HCT116 (cell line): ENCODE results near the gene GSTO2.
A peak's percentile ranks its signal among the peaks of the same experiment; 100 is the strongest.

Experiments used
- ATF3 ChIP-seq: IDR thresholded peaks from 2 replicates; pipeline ENCODE4 v1.6.1; 2012
- CEBPB ChIP-seq: IDR thresholded peaks from 2 replicates; pipeline ENCODE4 v1.6.1; 2012; ENCODE audit warnings: low read depth
- CTCF ChIP-seq, 3 experiments: fragments of 200-600 bp in 1 of 3; sonication (generic) in 1 of 3; IDR thresholded peaks in 2 of 3; conservative IDR thresholded peaks in 1 of 3; 2 replicates each; pipeline ENCODE4 v1.5.1; 2012 to 2017; ENCODE audit warnings: low read depth in 2 of 3, low read length in 2 of 3, antibody characterized with exemption in 1 of 3, borderline replicate concordance in 1 of 3, control low read depth in 1 of 3, mild to moderate bottlenecking in 1 of 3, mixed read lengths in 1 of 3, mixed run types in 1 of 3, moderate library complexity in 1 of 3; ENCODE audit not compliant: insufficient read depth in 1 of 3
- EZH2 ChIP-seq: fragments of 200-600 bp; sonication (generic); IDR thresholded peaks from 2 replicates; pipeline ENCODE4 v1.6.1; 2017; ENCODE audit warnings: antibody characterized with exemption, mixed run types
- EZH2phosphoT487 ChIP-seq: fragments of 200-600 bp; IDR thresholded peaks from 2 replicates; pipeline ENCODE4 v1.6.1; 2018; ENCODE audit warnings: antibody characterized with exemption, borderline replicate concordance
- MAX ChIP-seq: IDR thresholded peaks from 2 replicates; pipeline ENCODE4 v1.6.1; 2012
- POLR2A ChIP-seq: IDR thresholded peaks from 2 replicates; pipeline ENCODE4 v1.7.0; 2011; ENCODE audit warnings: borderline replicate concordance; ENCODE audit not compliant: insufficient read depth, insufficient read length; ENCODE audit errors: extremely low read depth
- RAD21 ChIP-seq: IDR thresholded peaks from 2 replicates; pipeline ENCODE4 v1.6.1; 2012; ENCODE audit warnings: low read depth, mild to moderate bottlenecking
- SIN3A ChIP-seq: IDR thresholded peaks from 2 replicates; pipeline ENCODE4 v1.6.1; 2012; ENCODE audit warnings: low read depth
- SP1 ChIP-seq: IDR thresholded peaks from 2 replicates; pipeline ENCODE4 v1.6.1; 2012; ENCODE audit warnings: low read depth
- TF ChIP-seq, protein P1 (sequence below): IDR thresholded peaks from 2 replicates; pipeline ENCODE4 v1.6.1; 2012; ENCODE audit warnings: low read depth

GRCh38 chr10:104353325-104354048, 84.5 kb downstream of the GSTO2 start, which contains the start of gene CFAP58:
- TF ChIP-seq SP1 (no peak), CTCF (IDR thresholded peaks at IDR 0.05 in 2 of 3, conservative IDR thresholded peaks at IDR 0.05 in 1 of 3; ENCODE audit: borderline replicate concordance in 1 of 3, insufficient read depth in 1 of 3, low read depth in 2 of 3, low read length in 2 of 3) (peak; percentile 41 to 83 (median 75); a peak in 4 of 6 replicates), MAX (peak; percentile 83), RAD21 (peak; percentile 9; the same call in 1 of the 2 replicates), ATF3 (no peak), CEBPB (no peak), EZH2 (no peak), POLR2A (no peak), SIN3A (no peak), EZH2phosphoT487 (no peak)
- TF ChIP-seq, protein P1, sequence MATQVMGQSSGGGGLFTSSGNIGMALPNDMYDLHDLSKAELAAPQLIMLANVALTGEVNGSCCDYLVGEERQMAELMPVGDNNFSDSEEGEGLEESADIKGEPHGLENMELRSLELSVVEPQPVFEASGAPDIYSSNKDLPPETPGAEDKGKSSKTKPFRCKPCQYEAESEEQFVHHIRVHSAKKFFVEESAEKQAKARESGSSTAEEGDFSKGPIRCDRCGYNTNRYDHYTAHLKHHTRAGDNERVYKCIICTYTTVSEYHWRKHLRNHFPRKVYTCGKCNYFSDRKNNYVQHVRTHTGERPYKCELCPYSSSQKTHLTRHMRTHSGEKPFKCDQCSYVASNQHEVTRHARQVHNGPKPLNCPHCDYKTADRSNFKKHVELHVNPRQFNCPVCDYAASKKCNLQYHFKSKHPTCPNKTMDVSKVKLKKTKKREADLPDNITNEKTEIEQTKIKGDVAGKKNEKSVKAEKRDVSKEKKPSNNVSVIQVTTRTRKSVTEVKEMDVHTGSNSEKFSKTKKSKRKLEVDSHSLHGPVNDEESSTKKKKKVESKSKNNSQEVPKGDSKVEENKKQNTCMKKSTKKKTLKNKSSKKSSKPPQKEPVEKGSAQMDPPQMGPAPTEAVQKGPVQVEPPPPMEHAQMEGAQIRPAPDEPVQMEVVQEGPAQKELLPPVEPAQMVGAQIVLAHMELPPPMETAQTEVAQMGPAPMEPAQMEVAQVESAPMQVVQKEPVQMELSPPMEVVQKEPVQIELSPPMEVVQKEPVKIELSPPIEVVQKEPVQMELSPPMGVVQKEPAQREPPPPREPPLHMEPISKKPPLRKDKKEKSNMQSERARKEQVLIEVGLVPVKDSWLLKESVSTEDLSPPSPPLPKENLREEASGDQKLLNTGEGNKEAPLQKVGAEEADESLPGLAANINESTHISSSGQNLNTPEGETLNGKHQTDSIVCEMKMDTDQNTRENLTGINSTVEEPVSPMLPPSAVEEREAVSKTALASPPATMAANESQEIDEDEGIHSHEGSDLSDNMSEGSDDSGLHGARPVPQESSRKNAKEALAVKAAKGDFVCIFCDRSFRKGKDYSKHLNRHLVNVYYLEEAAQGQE, result no peak
